Type B pancreatic cell (in vitro differentiated cells): ENCODE measurements around the gene DPP6. TPM values are rescaled to one million over a fixed set of nuclear protein-coding genes. Genes with fewer than 3 reads are reported as not detected.
A peak's percentile ranks its signal among the peaks of the same experiment; 100 is the strongest.

Source experiments
- DNase-seq: peaks from one replicate; pipeline ENCODE4 v3.0.0; 2021; ENCODE audit warnings: mixed read lengths; ENCODE audit not compliant: unreplicated experiment; ENCODE audit errors: extremely low spot score
- H3K27ac Mint-ChIP-seq: 2 replicates; pipeline ENCODE4 v1.8.0; 2021; ENCODE audit warnings: mild to moderate bottlenecking, mixed read lengths
- H3K27me3 Mint-ChIP-seq: 2 replicates; pipeline ENCODE4 v1.8.0; 2021; ENCODE audit warnings: mixed read lengths
- H3K36me3 Mint-ChIP-seq: 2 replicates; pipeline ENCODE4 v1.8.0; 2021; ENCODE audit warnings: mixed read lengths
- H3K4me1 Mint-ChIP-seq: one replicate; pipeline ENCODE4 v1.8.0; 2021; ENCODE audit warnings: mixed read lengths; ENCODE audit not compliant: unreplicated experiment
- H3K4me3 Mint-ChIP-seq: 2 replicates; pipeline ENCODE4 v1.8.0; 2021; ENCODE audit warnings: mild to moderate bottlenecking, mixed read lengths
- H3K9me3 Mint-ChIP-seq: 2 replicates; pipeline ENCODE4 v1.8.0; 2021; ENCODE audit warnings: mixed read lengths
- total RNA-seq: library from RNA; stranded (reverse); gene quantifications from 2 replicates; pipeline ENCODE4 v1.2.1, GENCODE V29; 2021; ENCODE audit warnings: low replicate concordance
- TF ChIP-seq, protein P1 (sequence below): fragments of 200-600 bp; sonication (generic); conservative IDR thresholded peaks from 2 replicates; pipeline ENCODE4 v1.5.0; 2021; ENCODE audit warnings: antibody characterized with exemption, mild to moderate bottlenecking

DPP6 gene
- total RNA-seq, 1 donor from 2014 or later = 4.1 TPM

GRCh38 chr7:154836021-154836448 is 783.8 kb downstream of the DPP6 start:
- H3K4me3 Mint-ChIP-seq = no peak overlapping the region
- H3K4me1 Mint-ChIP-seq = no peaks in the 10 kb centered on the region
- no peaks in the 10 kb centered on the region for H3K36me3 Mint-ChIP-seq
- H3K9me3 Mint-ChIP-seq = no peaks in the 10 kb centered on the region
- no peak overlapping the region for H3K27ac Mint-ChIP-seq
- H3K27me3 Mint-ChIP-seq = peaks cover 16% of the 10 kb centered on the region
- no peak for DNase-seq
- TF ChIP-seq, protein P1, sequence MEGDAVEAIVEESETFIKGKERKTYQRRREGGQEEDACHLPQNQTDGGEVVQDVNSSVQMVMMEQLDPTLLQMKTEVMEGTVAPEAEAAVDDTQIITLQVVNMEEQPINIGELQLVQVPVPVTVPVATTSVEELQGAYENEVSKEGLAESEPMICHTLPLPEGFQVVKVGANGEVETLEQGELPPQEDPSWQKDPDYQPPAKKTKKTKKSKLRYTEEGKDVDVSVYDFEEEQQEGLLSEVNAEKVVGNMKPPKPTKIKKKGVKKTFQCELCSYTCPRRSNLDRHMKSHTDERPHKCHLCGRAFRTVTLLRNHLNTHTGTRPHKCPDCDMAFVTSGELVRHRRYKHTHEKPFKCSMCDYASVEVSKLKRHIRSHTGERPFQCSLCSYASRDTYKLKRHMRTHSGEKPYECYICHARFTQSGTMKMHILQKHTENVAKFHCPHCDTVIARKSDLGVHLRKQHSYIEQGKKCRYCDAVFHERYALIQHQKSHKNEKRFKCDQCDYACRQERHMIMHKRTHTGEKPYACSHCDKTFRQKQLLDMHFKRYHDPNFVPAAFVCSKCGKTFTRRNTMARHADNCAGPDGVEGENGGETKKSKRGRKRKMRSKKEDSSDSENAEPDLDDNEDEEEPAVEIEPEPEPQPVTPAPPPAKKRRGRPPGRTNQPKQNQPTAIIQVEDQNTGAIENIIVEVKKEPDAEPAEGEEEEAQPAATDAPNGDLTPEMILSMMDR = no peak

DNA sequence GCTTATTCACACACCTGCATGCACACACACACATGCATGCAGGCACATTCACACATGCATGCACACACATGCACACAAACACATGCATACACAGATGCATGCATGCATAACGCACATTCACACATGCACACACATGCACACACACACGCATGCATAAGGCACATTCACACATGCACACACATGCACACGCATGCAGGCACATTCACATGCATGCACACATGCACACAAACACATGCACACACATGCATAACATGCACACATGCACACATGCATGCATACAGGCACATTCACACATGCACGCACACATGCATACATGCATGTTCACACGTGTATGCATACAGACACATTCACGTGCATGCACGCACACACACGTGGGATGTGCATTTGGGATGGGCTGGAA is 784.9 kb downstream of the DPP6 start:
- TF ChIP-seq, protein P1 = no peak
- Mint-ChIP-seq H3K27ac (no peak overlapping the region), H3K36me3 (no peaks in the 10 kb centered on the region), H3K9me3 (no peaks in the 10 kb centered on the region), H3K4me1 (peaks cover 2% of the 10 kb centered on the region), H3K27me3 (peaks cover 18% of the 10 kb centered on the region), H3K4me3 (no peak overlapping the region)
- DNase-seq = no peak

GRCh38 chr7:154837622-154838021 is 785.4 kb downstream of the DPP6 start:
- TF ChIP-seq, protein P1 = no peak
- Mint-ChIP-seq H3K36me3 (no peaks in the 10 kb centered on the region), H3K9me3 (no peaks in the 10 kb centered on the region), H3K27me3 (peaks cover 18% of the 10 kb centered on the region), H3K4me1 (peaks cover 3% of the 10 kb centered on the region), H3K4me3 (no peak overlapping the region), H3K27ac (no peak overlapping the region)
- no peak for DNase-seq

DNA sequence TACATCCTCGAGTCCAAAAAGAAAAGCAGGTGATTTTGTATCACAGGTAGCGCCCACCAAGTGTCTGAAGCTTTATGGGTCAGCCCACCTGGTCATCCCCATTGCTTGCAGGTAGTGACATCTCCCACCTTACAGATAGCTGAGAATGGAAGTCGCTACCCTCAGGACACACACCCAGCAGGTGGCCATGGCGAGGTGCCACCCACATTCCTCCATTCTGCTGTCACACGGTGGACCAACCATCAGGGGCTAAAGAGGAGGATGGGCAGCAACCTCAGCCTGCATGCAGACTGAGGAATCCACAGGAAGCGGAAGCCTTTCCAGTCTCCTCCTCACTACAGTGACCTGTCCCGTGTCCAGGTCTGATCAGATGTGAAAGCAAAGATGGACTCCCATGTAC is 787.9 kb downstream of the DPP6 start:
- DNase-seq = no peak
- Mint-ChIP-seq H3K9me3 (no peaks in the 10 kb centered on the region), H3K4me3 (no peak overlapping the region), H3K27ac (no peak overlapping the region), H3K36me3 (no peaks in the 10 kb centered on the region), H3K4me1 (peaks cover 3% of the 10 kb centered on the region), H3K27me3 (peaks cover 21% of the 10 kb centered on the region)
- TF ChIP-seq, protein P1 = no peak

DNA sequence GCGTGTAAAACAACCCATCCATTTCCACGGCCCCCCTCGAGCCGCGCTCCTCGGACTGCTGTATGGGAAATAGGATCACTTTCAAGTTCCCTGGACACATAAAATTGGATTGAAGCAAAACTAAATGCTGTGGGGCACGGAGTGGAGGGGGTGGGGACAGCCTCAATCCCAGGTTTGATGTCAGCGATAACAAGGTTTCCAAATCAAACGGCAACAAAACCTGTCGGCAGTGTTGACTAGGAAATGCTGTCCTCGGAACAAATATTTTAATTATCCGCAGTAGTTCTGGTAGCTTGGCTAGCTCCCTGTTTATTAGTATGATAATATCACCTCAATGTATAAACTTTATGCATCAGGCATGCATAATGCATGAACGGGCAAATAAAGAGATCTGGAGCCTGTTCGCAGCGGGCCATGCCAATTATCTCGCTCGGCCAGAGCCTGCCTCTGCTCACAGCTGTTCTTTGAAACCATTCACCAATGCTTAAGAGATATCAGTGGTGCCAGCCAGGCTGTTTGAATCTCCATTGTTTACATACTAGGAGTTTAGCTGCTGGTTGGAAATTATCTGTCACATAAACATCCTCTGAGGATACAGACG is 789.6 kb downstream of the DPP6 start:
- H3K9me3 Mint-ChIP-seq = no peaks in the 10 kb centered on the region
- no peak for DNase-seq

More for the DNA sequence above, 789.6 kb downstream of the DPP6 start:
- no peaks in the 10 kb centered on the region for H3K36me3 Mint-ChIP-seq
- H3K4me1 Mint-ChIP-seq = peaks cover 3% of the 10 kb centered on the region
- peaks cover 21% of the 10 kb centered on the region for H3K27me3 Mint-ChIP-seq
- peak overlapping the region; percentile 47 for H3K4me3 Mint-ChIP-seq
- no peak overlapping the region for H3K27ac Mint-ChIP-seq
- TF ChIP-seq, protein P1 = no peak
